ENCODE data around the gene HNRNPF.

DNA sequence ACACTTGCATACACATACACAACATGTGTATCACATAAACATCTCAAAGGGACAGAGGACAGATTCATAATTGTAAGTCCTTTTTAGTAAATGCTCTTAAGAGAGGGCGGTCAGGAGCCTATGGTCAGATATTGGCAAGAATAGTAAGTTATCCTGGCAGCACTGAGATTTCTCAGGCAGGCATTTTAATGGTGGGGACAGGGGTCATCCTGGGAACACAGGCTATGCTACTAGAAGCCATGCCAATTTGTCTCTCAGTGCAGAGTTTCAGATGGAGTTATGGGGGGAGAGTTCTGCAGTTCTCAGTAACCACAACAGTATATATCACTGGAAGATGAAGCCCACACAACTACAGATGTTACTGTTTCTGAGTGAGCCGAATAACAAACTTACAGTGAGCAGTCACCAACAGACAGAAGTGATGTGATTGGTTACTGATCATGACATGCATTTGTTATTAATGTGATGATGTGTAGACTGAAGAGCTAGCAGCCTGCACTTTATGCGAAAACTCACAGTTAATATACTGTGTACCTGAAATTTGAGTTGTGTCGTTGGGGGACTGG is 44.4 kb upstream of the HNRNPF start:
- TF ChIP-seq, protein P1, sequence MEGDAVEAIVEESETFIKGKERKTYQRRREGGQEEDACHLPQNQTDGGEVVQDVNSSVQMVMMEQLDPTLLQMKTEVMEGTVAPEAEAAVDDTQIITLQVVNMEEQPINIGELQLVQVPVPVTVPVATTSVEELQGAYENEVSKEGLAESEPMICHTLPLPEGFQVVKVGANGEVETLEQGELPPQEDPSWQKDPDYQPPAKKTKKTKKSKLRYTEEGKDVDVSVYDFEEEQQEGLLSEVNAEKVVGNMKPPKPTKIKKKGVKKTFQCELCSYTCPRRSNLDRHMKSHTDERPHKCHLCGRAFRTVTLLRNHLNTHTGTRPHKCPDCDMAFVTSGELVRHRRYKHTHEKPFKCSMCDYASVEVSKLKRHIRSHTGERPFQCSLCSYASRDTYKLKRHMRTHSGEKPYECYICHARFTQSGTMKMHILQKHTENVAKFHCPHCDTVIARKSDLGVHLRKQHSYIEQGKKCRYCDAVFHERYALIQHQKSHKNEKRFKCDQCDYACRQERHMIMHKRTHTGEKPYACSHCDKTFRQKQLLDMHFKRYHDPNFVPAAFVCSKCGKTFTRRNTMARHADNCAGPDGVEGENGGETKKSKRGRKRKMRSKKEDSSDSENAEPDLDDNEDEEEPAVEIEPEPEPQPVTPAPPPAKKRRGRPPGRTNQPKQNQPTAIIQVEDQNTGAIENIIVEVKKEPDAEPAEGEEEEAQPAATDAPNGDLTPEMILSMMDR (IDR thresholded peaks at IDR 0.05; ENCODE audit: low read depth, low read length, poor library complexity, severe bottlenecking): no peak
- TF ChIP-seq EZH2phosphoT487 (IDR thresholded peaks at IDR 0.05; ENCODE audit: borderline replicate concordance, low read length): no peak

Measured in DOHH2 (cell line).